T47D (cell line): Measurements from ENCODE around the gene AKAP7.

ENCODE experiments used
- DNase-seq, 2 experiments: peaks; one replicate each; pipeline versions ENCODE4 v3.0.0 to v3.0.0-alpha.2; 2011 to 2012; ENCODE audit warnings: low read depth in 1 of 2, low spot score in 1 of 2
- JUND ChIP-seq: IDR thresholded peaks from 2 replicates; pipeline ENCODE4 v1.6.1; 2012; ENCODE audit warnings: low read depth
- in situ Hi-C: cut with HindIII; loops from 2 replicates; pipeline ENCODE4 v1.10.0; 2016; ENCODE audit warnings: low sequenced_read_pairs, low pct_unique_long_range_greater_than_20kb

AKAP7 gene

DNA sequence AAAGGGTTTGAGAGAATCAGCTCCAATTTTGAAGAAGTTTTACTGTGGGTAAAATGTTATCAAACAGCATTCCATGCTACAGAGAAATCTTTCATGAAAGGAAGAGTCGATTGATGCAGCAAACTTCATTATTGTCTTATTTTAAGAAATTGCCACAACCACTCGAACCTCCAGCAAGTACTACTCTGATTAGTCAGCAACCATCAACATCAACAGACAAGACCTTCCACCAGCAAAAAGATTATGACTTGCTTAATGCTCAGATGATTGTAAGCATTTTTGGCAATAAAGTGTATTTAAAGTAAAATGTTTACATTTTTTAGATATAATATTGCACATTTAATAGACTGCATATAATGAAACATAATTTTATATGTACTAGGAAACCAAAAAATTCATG is 87.5 kb downstream of the AKAP7 start:
- TF ChIP-seq JUND = no peak
- in situ Hi-C loops = no loop called here

GRCh38 chr6:131223416-131223815 is 88.1 kb downstream of the AKAP7 start:
- DNase-seq = no peak
- in situ Hi-C loops = no loop called here
- TF ChIP-seq JUND = no peak

More for the DNA sequence above, 87.5 kb downstream of the AKAP7 start:
- no peak for DNase-seq

GRCh38 chr6:131225127-131225526 is 89.9 kb downstream of the AKAP7 start:
- in situ Hi-C loops = no loop called here
- DNase-seq = no peak
- no peak for TF ChIP-seq JUND

GRCh38 chr6:131225959-131226358 is 90.7 kb downstream of the AKAP7 start:
- no peak for DNase-seq
- in situ Hi-C loops = no loop called here
- TF ChIP-seq JUND = no peak

GRCh38 chr6:131226459-131227157 is 91.3 kb downstream of the AKAP7 start:
- no peak for TF ChIP-seq JUND
- in situ Hi-C loops = no loop called here
- no peak for DNase-seq

GRCh38 chr6:131227158-131227543 is 91.9 kb downstream of the AKAP7 start:
- no peak for DNase-seq
- in situ Hi-C loops = no loop called here

DNA sequence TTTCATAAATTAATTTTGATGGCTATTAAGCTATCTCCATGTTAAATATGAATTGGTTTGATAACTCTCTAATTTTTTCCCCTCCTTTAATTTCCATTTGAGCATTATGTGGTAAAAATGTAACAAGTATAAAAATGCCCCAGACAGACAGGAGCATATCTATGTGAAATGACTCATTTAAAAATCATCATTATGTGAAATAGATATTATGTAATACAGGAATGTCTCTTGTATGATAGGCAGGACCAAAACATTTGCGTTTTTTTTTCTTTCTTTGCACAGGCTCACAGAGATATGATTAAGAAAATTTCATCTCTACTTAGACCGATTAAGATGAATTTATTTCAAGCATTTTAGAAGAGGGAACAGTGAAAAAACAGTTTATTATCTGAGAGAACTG is 95.8 kb downstream of the AKAP7 start:
- no peak for TF ChIP-seq JUND
- in situ Hi-C loops = no loop called here

More at GRCh38 chr6:131227158-131227543, 91.9 kb downstream of the AKAP7 start:
- no peak for TF ChIP-seq JUND

GRCh38 chr6:131231891-131232290 is 96.6 kb downstream of the AKAP7 start:
- DNase-seq = no peak
- TF ChIP-seq JUND = no peak
- in situ Hi-C loops = no loop called here

More for the DNA sequence above, 95.8 kb downstream of the AKAP7 start:
- DNase-seq = no peak

GRCh38 chr6:131244942-131245341 is 109.7 kb downstream of the AKAP7 start:
- DNase-seq = no peak
- in situ Hi-C loops = no loop called here
- TF ChIP-seq JUND = no peak

- TF ChIP-seq JUND = no peak
- peak; percentile 3 to 43 for DNase-seq
- in situ Hi-C loops = no loop called here
These were observed 114.9 kb downstream of the AKAP7 start for GRCh38 chr6:131250122-131250521.

DNA sequence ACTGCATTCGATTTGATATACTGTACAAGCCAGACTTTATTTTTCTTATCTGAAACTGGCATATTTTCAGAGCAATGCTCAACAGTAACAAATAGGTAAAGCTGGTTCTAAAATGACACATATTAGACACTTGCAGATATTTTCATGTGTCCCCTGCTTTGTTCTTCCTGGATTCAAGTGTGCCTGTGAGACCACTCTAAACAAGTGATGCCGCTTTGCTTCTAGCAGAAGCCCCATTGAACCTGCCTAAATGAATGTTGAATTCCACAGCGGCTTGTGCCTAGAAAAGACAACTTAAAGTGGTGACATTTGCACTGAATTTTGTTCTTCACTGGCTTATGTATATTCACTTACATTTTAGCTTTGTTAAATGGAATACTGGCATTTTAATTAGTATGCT is 115.7 kb downstream of the AKAP7 start:
- no peak for TF ChIP-seq JUND
- no peak for DNase-seq
- in situ Hi-C loops = no loop called here

DNA sequence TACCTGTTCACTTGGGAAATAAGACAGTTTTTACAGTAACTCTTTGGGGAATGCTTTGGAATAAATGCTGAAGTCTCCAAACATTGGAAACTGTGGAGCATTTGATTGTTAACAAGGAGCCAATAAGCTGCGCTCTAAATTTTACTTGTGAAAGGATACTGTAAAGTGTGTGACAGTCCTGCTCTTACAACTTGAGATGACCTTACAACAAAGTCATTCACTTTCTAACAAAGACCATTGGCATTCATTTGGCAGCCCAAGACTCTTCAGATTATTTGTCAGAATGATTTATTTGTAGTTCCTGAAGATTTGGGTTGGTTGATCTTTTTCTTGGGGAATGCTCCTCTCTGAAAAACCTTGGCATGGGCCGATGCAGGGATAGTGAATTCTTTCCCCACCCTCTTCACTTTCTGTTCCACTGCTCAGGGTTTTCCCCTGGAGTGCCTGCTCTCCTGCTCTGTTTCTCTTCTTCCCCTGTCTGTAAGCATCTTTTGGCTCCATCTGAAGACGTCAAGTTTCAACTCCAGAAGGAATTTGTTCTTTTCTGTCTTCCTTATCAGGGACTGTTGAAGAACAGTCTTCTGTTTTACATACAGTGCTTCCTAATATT is 116.4 kb downstream of the AKAP7 start:
- no peak for TF ChIP-seq JUND
- in situ Hi-C loops = no loop called here
- DNase-seq = no peak

DNA sequence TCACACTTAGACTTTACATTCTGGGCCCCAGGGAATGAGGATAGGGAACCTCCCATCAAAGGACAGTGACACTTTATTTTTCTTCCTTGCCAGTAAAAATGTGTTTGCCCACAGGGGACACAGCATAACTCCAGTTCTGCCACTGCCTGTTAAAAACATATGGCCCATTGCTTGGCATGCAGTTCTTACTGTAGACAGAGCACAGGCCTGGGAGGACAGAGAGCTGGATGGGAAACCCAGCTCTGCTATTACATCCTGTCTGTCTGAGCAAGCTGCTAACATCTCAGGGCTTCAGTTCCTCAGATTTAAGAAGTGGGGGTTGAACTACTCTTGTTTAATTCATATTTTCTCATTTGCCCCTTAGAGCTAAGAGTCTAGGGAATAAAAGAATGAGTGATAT is 120.2 kb downstream of the AKAP7 start:
- in situ Hi-C loops = no loop called here
- no peak for TF ChIP-seq JUND
- DNase-seq = no peak

- TF ChIP-seq JUND = no peak
- DNase-seq = peak in 1 of 2 experiments; percentile 4
- in situ Hi-C loops = no loop called here
These were observed 120.6 kb downstream of the AKAP7 start for GRCh38 chr6:131255911-131256310.
